GM18517 (cell line): ENCODE measurements around the gene NAALADL2.
"Not testable (repeated sequence)": the region's sequence is repeated elsewhere in the genome, so short reads cannot be mapped to it uniquely, and the experiment has no call there.

Source experiments
- ATAC-seq: cut with Tn5 transposase; IDR thresholded peaks from one replicate; pipeline ENCODE4 v1.9.1; 2021; ENCODE audit warnings: mild to moderate bottlenecking, moderate library complexity; ENCODE audit not compliant: unreplicated experiment

Gene NAALADL2

DNA sequence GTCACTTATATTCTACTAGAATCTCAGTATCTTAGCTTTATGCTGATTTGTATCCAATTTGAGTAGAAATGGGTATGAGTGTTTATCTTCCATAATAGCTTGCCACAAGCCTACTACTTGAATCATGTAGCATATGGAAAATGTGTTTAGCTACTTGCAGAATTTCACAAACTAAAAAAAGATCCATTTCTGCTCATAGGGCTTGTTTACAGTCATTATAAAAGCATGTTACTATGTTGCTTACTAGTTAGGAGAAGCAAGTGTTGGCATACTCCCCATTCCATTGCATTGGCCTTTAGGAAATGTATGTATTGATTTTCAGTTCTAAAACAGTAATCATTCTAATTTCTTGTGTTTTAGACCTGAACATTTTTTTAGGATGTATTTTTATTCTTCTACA is 939.2 kb downstream of the NAALADL2 start:
- ATAC-seq, result no peak

DNA sequence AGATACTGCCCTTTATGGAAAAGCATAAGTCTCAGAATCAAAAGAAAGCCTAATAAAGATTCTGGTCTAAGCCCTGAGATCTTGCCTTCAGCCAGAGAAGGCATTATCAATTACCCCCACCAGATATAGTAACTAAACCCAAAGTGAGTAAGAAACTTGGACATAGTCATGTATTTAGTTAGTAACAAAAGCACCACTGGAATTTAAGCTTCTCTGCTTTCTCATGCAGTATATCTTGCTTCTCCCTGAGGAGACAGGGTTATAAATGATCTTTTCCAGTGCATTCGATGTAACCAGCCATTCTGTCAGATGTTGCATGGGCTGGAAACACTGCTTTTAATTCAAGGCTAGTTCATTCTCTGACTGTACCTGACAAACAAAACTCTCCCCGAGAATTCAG is 946.7 kb downstream of the NAALADL2 start:
- ATAC-seq, result no peak

- no peak for ATAC-seq
Observed at GRCh38 chr3:175807175-175807574, 948.0 kb downstream of the NAALADL2 start.

DNA sequence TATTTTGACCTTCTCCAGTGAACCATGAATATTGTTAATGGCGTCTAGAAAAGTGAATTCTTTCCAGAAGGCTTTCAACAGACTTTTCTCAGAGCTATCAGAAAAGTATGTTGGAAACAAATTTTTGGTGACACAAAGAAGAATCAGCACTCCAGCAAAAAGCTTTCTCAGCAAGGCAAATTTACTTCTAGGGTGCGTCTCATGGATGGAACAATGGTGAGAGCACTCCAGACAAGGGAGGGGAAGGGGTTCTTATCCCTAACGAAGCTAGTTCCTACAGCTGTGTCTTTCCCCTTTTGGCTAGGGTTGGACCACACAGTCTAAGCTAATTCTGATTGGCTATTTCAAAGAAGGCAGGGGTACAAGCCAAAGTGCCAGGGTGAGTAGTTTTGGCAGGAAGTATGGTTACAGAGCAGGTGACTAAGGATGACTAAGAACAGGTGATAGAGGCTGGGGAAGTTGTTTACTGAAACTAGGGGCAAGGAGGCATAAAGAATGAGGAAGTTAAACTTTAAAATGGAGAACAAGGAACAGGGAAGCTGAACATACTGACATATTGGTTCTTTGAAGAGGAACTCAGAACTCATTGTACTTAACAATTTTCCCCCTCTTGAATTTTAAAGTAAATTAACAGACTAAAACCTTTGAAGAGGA is 959.8 kb downstream of the NAALADL2 start:
- no peak for ATAC-seq

DNA sequence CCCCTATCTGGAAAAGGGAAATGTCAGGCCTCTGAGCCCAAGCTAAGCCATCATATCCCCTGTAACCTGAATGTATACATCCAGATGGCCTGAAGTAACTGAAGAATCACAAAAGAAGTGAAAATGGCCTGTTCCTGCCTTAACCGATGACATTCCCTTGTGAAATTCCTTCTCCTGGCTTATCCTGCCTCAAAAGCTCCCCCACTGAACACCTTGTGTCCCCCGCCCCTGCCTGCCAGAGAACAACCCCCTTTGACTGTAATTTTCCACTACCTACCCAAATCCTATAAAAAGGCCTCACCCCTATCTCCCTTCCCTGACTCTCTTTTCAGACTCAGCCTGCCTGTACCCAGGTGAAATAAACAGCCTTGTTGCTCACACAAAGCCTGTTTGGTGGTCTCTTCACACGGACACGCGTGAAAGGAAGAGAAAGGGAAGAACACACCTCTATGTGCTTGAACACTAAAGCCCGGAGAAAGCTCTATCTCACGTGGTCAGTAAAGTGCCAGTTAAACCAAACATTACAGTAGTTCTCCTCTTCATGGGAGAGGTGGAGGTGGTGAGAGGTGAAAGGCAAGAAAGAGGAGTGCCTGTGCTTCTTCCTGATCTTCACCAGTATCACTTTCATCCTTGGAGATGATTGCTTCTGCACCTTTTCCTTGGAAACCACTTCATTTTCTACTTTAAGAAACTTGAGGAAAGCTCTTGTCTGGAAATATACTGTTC is 963.8 kb downstream of the NAALADL2 start:
- ATAC-seq, result not testable (repeated sequence)

DNA sequence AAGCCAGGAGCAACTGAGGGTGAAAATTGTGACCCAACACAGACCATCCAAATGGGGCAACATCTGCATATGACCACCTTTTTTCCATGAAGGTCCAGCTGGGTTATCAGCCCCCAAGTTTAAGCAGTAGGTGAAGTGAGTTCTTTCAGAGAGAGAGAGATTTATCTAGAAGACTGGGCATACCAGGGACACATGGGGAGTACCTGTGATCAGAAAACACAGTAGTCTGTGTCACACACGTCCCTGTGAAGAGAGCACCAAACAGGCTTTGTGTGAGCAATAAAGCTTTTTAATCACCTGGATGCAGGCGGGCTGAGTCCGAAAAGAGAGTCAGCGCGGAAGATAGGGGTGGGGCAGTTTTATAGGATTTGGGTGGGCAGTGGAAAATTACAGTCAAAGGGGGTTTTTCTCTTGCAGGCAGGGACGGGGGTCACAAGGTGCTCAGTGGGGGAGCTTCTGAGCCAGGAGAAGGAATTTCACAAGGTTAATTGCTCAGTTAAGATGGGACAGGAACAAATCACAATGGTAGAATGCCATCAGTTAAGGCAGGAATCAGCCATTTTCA is 966.0 kb downstream of the NAALADL2 start:
- not testable (repeated sequence) for ATAC-seq

DNA sequence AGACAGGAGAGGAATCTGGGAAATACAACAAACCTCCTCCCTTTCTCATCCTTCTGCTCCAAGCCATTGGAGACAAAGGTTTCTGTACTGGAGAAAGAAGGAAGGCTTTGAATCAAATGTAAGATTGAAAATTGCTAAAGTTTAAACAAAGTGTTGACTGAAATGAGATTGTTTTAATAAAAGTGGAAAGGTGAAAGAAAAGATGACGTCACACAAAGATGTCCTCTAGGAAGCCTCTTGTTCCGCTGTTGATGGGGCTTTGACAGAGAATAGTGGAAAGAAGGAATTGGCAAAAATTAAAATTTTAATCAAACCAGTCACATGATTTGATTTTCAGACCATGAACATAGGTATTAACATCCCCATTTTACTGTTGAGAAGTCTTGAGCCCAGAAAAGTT is 967.6 kb downstream of the NAALADL2 start:
- ATAC-seq, result no peak

GRCh38 chr3:175829809-175830208 is 970.7 kb downstream of the NAALADL2 start:
- ATAC-seq, result not testable (repeated sequence)

DNA sequence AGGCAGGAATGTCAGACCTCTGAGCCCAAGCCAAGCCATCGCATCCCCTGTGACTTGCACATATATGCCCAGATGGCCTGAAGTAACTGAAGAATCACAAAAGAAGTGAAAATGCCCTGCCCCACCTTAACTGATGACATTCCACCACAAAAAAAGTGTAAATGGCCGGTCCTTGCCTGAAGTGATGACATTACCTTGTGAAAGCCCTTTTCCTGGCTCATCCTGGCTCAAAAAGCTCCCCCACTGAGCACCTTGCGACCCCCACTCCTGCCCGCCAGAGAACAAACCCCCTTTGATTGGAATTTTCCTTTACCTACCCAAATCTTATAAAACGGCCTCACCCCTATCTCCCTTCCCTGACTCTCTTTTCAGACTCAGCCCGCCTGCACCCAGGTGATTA is 976.6 kb downstream of the NAALADL2 start:
- not testable (repeated sequence) for ATAC-seq

DNA sequence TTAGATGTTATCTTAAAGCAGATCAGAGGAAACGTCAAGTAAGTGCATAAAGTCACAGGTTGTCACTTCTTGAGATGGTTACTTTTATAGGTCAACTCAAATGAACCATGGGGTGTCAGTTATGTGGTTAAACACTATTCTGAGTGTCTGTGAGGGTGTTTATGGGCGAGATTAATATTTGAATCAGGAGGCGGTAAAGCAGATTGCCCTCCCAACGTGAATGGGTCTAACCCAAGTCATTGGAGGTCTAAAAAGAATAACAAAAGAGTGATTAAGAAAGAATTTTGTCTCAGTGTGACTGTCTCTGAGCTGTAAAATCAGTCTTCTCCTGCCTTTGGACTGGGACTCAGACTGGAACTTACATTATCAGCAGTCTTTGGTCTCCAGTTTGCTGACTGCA is 977.5 kb downstream of the NAALADL2 start:
- ATAC-seq, result no peak

DNA sequence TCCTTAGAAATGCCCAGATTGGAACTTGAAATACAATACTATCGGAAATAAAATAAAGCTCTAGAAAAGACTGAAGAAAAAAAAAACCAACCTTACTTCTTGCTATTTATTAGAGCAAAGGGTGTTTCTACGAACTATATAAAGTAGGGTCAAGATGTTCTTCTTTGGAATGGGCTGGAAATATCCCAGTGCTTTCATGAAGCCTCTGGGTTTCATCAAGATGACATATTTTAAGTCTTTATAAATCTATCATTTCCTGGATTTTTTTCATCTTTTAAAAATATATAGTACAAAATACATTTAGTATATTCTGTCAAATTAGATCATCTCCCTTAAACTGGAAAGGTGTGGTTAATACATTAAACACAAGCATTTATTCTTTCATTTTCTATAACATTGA is 978.8 kb downstream of the NAALADL2 start:
- ATAC-seq, result no peak

DNA sequence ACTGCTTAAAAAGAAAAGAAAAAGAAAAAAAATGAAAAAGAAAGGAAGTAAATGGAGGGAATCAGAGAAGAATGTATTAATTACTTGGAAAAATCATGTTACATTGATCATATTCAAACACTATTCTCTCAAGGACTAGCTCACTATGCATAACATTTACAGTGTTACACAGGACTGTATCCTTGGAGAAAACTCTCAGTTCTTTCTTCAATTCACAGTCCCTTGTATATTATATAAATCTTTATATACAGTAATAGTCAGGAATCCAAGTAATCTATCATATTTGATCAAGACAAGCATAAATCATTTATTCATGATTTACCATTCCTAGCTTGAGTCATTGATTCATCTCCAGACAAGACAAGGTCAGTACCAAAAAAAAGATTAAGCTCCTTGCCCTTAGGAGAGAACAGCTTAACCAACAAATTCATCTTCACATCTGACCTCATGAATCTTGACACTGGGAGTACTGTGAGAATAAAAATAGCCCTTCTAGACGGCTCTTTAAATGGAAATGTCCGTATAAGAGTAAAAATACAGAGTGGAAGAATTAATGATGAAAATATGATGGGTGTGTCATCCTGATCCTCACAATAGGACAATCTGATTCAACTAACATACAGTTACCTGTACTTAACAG is 980.4 kb downstream of the NAALADL2 start:
- ATAC-seq, result no peak

GRCh38 chr3:175851541-175851940 is 992.4 kb downstream of the NAALADL2 start:
- no peak for ATAC-seq

DNA sequence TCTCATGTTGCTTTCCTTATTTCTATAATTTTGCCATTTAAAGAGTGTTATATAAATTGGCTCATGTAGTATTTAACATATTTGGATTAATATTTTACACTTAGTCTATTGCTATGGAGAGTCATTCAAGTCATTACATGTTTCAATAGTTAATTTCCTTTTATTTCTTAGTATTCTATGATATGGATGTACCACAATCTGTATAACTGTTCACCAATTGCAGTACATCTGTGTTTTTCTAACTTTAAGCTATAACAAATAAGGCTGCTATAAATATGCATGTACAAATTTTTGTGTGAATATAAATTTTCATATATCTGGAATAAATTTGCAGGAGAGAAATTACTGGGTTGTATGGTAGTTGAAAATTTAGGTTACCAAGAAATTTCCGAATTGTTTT is 993.4 kb downstream of the NAALADL2 start:
- no peak for ATAC-seq

- no peak for ATAC-seq
Observed at GRCh38 chr3:175857666-175858270, 998.6 kb downstream of the NAALADL2 start.
